GM19099 (cell line): ENCODE results near the gene PPM1M.

ENCODE experiments used
- POLR2A ChIP-seq: IDR thresholded peaks from 3 replicates; pipeline ENCODE4 v1.6.1; 2011; ENCODE audit warnings: low read depth; ENCODE audit not compliant: insufficient read length; ENCODE audit errors: extremely low read depth

PPM1M gene

GRCh38 chr3:52245322-52246263 is at the start of gene PPM1M:
PPM1M (plus strand) TSS chr3:52245759; CDS start chr3:52245825, 66 bp downstream.
- peak; percentile 2 for TF ChIP-seq POLR2A

GRCh38 chr3:52195823-52196331 is 49.7 kb upstream of the PPM1M start:
- TF ChIP-seq POLR2A = no peak

GRCh38 chr3:52196977-52197376 is 48.6 kb upstream of the PPM1M start:
- TF ChIP-seq POLR2A = no peak

DNA sequence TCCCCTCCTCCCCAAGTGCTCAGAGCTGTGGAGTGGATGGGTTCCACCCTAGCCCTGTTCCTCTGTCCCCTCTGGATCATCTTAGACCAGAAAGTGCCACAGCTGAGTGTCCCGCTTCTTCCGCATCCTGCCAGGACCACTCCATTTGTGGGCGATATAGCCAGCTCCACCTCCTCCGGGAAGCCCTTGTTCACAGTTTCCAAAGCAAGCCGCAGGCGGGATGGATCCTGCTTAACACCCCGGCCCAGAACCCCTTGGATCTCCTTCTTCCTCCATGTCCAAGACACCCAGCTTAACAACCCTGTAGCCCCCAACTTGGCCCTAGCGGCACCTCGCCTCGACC is 48.1 kb upstream of the PPM1M start:
- no peak for TF ChIP-seq POLR2A

- TF ChIP-seq POLR2A = peak; percentile 97
Measured at GRCh38 chr3:52197842-52198625, 47.5 kb upstream of the PPM1M start, which contains the start of gene ALAS1. ALAS1 (plus strand) TSS chr3:52198160; CDS start chr3:52199242, 1,082 bp downstream.

GRCh38 chr3:52198643-52199608 is 46.6 kb upstream of the PPM1M start:
- no peak for TF ChIP-seq POLR2A

GRCh38 chr3:52200981-52201679 is 44.4 kb upstream of the PPM1M start:
- no peak for TF ChIP-seq POLR2A

DNA sequence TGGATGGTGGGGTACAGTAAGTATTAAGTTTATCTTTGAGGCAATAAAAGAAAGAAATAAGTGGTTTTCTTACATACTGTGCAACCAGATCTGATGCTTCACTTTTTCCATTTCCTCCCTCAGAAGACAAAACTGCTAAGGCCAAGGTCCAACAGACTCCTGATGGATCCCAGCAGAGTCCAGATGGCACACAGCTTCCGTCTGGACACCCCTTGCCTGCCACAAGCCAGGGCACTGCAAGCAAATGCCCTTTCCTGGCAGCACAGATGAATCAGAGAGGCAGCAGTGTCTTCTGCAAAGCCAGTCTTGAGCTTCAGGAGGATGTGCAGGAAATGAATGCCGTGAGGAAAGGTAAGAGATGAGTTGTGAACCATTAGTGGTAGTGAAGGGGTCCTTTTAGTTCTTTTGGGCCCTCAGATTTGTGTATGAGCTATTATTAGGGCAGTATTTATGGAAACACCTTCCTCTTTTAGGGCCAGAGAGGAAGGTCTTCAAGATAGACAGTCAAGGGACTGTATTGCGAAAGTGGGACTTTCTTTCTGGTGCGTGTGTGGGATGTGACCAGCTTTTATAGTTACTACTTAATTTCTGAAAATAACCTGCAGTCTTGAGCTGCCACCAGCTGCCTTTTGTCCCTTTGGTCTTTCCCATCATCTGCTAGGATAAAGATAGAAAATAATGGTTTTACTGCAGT is 43.0 kb upstream of the PPM1M start:
- TF ChIP-seq POLR2A = peak; percentile 24

DNA sequence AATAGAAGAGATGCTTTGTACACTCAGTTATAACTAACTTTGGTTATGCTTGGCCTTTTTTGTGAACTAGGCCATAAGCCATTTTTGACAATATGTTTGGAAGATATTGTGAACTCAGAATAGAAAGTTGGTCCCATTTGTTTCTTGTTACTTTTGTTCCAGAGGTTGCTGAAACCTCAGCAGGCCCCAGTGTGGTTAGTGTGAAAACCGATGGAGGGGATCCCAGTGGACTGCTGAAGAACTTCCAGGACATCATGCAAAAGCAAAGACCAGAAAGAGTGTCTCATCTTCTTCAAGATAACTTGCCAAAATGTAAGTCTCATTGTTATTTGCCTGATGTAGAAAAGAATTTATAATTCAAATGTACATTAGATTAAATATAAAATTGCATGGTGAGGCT is 41.9 kb upstream of the PPM1M start:
- TF ChIP-seq POLR2A = no peak

DNA sequence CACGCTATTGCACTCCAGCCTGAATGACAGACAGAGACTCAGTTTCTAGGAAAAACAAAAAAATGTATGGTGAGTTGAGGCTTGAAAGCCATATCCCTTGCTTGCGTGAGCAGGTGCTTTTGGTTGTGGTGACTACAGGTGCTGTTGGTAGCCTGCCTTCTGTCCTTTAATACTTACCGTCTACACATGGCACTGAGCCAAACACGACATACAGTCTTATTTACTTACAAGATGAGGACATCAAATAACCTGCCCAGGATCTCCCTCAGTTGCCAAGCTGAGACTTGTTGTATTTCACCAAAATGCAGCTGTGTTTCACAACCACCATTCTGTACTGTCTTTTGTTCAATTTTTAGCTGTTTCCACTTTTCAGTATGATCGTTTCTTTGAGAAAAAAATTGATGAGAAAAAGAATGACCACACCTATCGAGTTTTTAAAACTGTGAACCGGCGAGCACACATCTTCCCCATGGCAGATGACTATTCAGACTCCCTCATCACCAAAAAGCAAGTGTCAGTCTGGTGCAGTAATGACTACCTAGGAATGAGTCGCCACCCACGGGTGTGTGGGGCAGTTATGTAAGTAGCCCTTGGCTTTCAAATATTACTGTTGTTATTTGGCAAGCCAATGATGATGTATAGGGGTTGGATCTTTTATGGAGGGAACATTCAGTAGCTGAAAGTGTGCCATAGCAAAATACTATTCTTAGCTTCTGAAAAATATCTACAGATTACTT is 41.1 kb upstream of the PPM1M start:
- TF ChIP-seq POLR2A = no peak

- TF ChIP-seq POLR2A = no peak
Measured at GRCh38 chr3:52205727-52206372, 39.7 kb upstream of the PPM1M start.

DNA sequence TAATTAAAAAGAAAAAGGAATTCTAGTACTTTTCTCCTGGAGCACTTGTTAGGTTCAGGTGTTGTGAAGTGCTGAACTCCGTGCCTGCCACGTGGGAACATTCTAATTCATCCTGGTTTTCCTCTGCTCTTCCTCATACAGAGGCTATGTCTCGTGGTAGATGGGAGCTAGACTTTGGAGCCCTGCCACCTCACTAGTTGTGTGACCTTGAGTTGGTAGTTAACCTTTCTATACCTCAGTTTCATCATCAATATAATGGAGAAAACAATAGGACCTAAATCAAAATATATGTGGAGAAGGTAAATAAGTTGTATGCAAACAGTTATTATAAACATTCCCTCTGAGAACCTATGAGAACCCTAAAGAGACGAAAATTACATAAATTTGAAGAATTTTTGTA is 37.0 kb upstream of the PPM1M start:
- no peak for TF ChIP-seq POLR2A
